ENCODE measurements around the gene SLC26A11.

- TF ChIP-seq EZH2 (IDR thresholded peaks at IDR 0.05; ENCODE audit: low read length) (no peak), CTCF (optimal IDR thresholded peaks at IDR 0.05 in 1 of 3, IDR thresholded peaks at IDR 0.05 in 1 of 3, conservative IDR thresholded peaks at IDR 0.05 in 1 of 3; ENCODE audit: extremely low read depth in 1 of 3, insufficient read depth in 2 of 3, low read length in 3 of 3) (no peak)
Measured at GRCh38 chr17:80246726-80247125, 26.5 kb downstream of the SLC26A11 start.
